A673 (cell line): Measurements from ENCODE around the gene NPC1.

Experiments
- CTCF ChIP-seq: fragments of 300-800, 200-600 bp; sonication (generic); conservative IDR thresholded peaks from 2 replicates; pipeline ENCODE4 v1.5.1; 2017; ENCODE audit warnings: low read depth, mild to moderate bottlenecking, antibody characterized with exemption, low read length, moderate library complexity, mixed read lengths
- EZH2 ChIP-seq: fragments of 200-600 bp; sonication (generic); IDR thresholded peaks from 2 replicates; pipeline ENCODE4 v1.6.1; 2017; ENCODE audit warnings: borderline replicate concordance, low read depth, mild to moderate bottlenecking, mixed read lengths, antibody characterized with exemption, low read length; ENCODE audit not compliant: poor library complexity, severe bottlenecking

- TF ChIP-seq EZH2 (no peak), CTCF (no peak)
These were observed 12.5 kb downstream of the NPC1 start for GRCh38 chr18:23573626-23574431.
